Measurements from ENCODE around the gene UBXN10. TPM values are rescaled to one million over a fixed set of nuclear protein-coding genes. Genes with fewer than 3 reads are reported as not detected.

The UBXN10 gene
- total and polyA plus RNA-seq, 8 donors, result 0.31 to 8.0 (median 1.8) TPM

DNA sequence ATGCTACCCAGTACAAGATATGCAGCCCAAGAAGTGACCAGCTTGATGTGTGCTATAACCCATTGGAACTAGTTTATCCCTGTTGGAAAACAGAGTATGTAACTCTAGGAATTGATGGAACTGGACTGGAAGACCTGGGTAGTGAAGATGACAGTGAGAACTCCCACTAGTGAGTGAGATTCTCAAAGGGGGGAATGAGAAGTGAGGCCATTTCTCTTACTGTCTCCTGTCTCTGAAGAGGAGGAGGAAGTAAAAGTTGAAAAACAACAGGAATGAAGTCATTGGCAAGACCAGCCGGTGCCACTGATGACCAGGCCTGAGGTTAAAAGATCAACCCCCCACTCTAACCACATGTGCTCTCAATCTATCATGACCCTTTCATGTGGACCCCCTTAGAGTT is 25.9 kb upstream of the UBXN10 start:
- WGBS, 5 donors, result 63 to 92% (median 72%) methylated on average over 1 of the region's 1 CpG
- no peak overlapping the region for H3K27ac ChIP-seq
- H3K4me1 ChIP-seq, result no peaks in the 10 kb centered on the region
- H3K9me3 ChIP-seq, result peaks cover 20 to 76% (median 51%) of the 10 kb centered on the region in 4 donors
- no peak for DNase-seq
- H3K4me3 ChIP-seq, result no peak overlapping the region
- intact Hi-C loops (cut with DNase I; ENCODE audit: low total_unique reads), result no loop called here
- TF ChIP-seq, protein P1, sequence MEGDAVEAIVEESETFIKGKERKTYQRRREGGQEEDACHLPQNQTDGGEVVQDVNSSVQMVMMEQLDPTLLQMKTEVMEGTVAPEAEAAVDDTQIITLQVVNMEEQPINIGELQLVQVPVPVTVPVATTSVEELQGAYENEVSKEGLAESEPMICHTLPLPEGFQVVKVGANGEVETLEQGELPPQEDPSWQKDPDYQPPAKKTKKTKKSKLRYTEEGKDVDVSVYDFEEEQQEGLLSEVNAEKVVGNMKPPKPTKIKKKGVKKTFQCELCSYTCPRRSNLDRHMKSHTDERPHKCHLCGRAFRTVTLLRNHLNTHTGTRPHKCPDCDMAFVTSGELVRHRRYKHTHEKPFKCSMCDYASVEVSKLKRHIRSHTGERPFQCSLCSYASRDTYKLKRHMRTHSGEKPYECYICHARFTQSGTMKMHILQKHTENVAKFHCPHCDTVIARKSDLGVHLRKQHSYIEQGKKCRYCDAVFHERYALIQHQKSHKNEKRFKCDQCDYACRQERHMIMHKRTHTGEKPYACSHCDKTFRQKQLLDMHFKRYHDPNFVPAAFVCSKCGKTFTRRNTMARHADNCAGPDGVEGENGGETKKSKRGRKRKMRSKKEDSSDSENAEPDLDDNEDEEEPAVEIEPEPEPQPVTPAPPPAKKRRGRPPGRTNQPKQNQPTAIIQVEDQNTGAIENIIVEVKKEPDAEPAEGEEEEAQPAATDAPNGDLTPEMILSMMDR (IDR thresholded peaks at IDR 0.05), result no peak
- TF ChIP-seq POLR2AphosphoS5 (IDR thresholded peaks at IDR 0.05), result no peak
- TF ChIP-seq EP300 (IDR thresholded peaks at IDR 0.05), result no peak
- no peak for TF ChIP-seq POLR2A (IDR thresholded peaks at IDR 0.05)
- H3K36me3 ChIP-seq, result no peaks in the 10 kb centered on the region
- H3K27me3 ChIP-seq, result peaks cover 0 to 11% (median 0%) of the 10 kb centered on the region in 3 donors

DNA sequence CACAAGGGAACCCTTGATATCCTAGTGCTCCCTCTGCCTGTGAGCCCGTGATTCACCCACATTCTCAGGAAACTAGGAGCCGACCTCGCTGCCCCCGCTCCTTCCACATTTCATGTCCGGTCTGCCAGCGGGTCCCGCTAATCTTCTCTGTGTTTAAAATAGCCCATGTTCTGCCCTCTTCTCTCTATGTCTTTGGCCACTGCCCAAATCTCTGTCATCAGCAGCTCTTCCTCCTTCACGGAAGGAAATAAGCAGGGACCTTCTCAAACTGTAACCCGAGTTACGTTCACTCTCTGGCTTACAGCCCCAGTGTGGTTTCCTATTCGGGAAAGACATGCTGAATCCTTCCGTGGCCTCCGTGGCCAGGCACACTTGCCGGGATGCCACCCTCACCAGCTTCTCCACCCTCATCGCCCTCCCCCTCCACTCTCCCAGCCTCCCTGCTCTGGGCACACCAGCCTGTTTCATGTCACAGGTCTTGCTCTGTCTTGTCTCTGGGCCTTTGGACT is 21.1 kb upstream of the UBXN10 start:
- DNase-seq, result no peak
- Histone ChIP-seq H3K27ac (peak overlapping the region in 2 of 5 donors; percentile 16 to 18), H3K4me3 (no peak overlapping the region), H3K36me3 (no peaks in the 10 kb centered on the region), H3K27me3 (peaks cover 0 to 27% (median 0%) of the 10 kb centered on the region in 3 donors), H3K9me3 (peaks cover 11 to 51% (median 33%) of the 10 kb centered on the region in 4 donors), H3K4me1 (peaks cover 0 to 9% (median 0%) of the 10 kb centered on the region in 4 donors)
- TF ChIP-seq EP300 (IDR thresholded peaks at IDR 0.05) (no peak), POLR2A (IDR thresholded peaks at IDR 0.05) (no peak), POLR2AphosphoS5 (IDR thresholded peaks at IDR 0.05) (no peak)
- TF ChIP-seq, protein P1 (IDR thresholded peaks at IDR 0.05), result no peak
- 64 to 85% (median 75%) methylated on average over 15 of the region's 15 CpGs for WGBS, 5 donors
- intact Hi-C loops (cut with DNase I; ENCODE audit: low total_unique reads), result no loop called here

DNA sequence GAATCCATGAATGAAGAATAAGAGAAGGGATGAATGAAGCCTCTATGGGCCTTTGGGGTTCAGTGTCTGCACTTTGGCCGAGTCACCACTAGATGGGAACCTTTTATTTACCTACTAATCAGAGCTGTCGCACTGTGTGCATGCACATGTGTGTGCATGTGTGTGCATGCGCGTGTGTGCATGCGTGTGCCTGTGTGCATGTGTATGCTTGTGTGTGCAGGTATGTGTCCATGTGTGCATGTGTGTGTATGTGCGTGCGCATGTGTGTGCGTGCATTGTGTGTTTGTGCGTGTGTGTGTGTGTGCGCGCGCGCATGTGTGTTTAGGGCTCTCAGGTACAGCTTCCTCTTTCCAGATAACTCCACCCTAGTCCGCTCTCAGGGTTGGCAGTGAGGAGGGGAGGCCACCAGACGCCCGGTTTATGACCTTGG is 20.4 kb upstream of the UBXN10 start:
- peaks cover 0 to 9% (median 0%) of the 10 kb centered on the region in 4 donors for H3K4me1 ChIP-seq
- peaks cover 4 to 43% (median 26%) of the 10 kb centered on the region in 4 donors for H3K9me3 ChIP-seq
- H3K4me3 ChIP-seq, result no peak overlapping the region
- no peak for TF ChIP-seq EP300 (IDR thresholded peaks at IDR 0.05)
- no peak for TF ChIP-seq POLR2AphosphoS5 (IDR thresholded peaks at IDR 0.05)
- no peak for TF ChIP-seq POLR2A (IDR thresholded peaks at IDR 0.05)
- TF ChIP-seq, protein P1 (IDR thresholded peaks at IDR 0.05), result no peak
- peaks cover 0 to 27% (median 0%) of the 10 kb centered on the region in 3 donors for H3K27me3 ChIP-seq
- 77 to 89% (median 86%) methylated on average over 16 of the region's 16 CpGs for WGBS, 5 donors
- DNase-seq, result no peak
- no peaks in the 10 kb centered on the region for H3K36me3 ChIP-seq
- H3K27ac ChIP-seq, result peak overlapping the region in 1 of 5 donors; percentile 22
- intact Hi-C loops (cut with DNase I; ENCODE audit: low total_unique reads), result no loop called here

DNA sequence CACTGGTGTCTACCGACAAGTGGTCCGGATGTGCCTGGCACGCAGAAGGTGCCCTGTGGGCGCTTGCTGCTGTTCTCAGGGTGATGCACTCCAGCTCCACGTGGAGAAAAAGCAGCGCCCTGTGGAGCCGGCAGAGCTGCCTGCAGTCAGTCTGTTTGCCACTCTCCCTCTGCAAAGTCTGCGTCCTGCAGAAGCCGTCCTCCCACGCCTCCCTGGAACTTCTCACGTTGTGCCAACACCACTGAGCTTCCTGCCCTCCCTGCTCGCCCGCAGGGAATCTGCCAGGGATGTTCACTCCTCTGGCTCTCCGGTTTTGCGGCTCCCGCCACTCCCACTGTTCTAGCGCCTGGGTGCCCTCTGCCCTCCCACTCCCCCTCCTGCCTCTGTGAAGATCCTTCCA is 19.8 kb upstream of the UBXN10 start:
- WGBS, 5 donors, result 62 to 73% (median 68%) methylated on average over 16 to 17 of the region's 17 CpGs
- H3K4me3 ChIP-seq, result no peak overlapping the region
- intact Hi-C loops (cut with DNase I; ENCODE audit: low total_unique reads), result no loop called here
- H3K9me3 ChIP-seq, result peaks cover 0 to 38% (median 20%) of the 10 kb centered on the region in 4 donors
- TF ChIP-seq POLR2AphosphoS5 (IDR thresholded peaks at IDR 0.05) (no peak), POLR2A (IDR thresholded peaks at IDR 0.05) (no peak), EP300 (IDR thresholded peaks at IDR 0.05) (no peak)
- TF ChIP-seq, protein P1 (IDR thresholded peaks at IDR 0.05), result no peak
- H3K36me3 ChIP-seq, result no peaks in the 10 kb centered on the region
- DNase-seq, result no peak
- peaks cover 0 to 27% (median 0%) of the 10 kb centered on the region in 3 donors for H3K27me3 ChIP-seq
- H3K27ac ChIP-seq, result peak overlapping the region in 1 of 5 donors; percentile 22
- H3K4me1 ChIP-seq, result peaks cover 0 to 9% (median 2%) of the 10 kb centered on the region in 4 donors
